ENCODE measurements around the gene PSMB5. TPM values are rescaled to one million over a fixed set of nuclear protein-coding genes. Genes with fewer than 3 reads are reported as not detected.
A peak's percentile ranks its signal among the peaks of the same experiment; 100 is the strongest.
"Not testable (repeated sequence)": the region's sequence is repeated elsewhere in the genome, so short reads cannot be mapped to it uniquely, and the experiment has no call there.

PSMB5 gene
- total RNA-seq, 1 donor from 2014 or later: 123 TPM

DNA sequence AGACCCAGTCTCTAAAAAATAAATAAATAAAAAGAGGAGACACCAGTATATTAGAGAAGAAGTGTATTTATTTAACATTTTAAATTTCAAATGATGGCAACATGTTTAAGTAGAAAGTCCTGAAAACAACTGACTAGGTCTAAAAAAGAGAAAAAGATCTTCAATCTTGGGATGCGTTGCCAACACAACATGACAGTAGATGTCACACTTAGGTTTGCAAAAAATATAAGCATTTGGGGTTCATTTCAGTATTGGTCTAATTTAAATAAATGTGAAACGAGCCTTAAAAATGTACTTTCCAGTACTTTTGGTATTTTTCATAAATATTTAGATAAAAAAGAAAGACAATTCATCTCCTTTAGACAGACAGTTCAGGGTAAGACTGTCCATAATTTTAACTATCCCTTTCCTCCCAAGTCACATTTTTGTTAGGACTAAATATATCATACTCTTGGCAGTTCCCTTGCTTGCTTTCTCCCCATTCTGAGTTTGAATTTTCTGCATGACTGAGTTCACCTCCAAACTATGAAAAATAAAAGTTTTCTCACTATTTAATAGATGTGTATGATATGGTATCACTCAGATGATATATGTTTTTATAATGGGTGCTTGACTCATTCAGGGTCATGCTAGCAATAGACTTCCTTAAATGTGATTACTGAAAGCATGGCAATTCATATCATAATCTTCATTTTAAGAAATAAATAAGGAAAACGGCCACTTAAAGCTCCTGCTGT, 29.1 kb downstream of the PSMB5 start:
- peaks cover 40% of the 10 kb centered on the region for H3K4me1 Mint-ChIP-seq
- no peak for DNase-seq (ENCODE audit: low spot score in 2 of 2, unreplicated experiment in 2 of 2)
- TF ChIP-seq, protein P1, sequence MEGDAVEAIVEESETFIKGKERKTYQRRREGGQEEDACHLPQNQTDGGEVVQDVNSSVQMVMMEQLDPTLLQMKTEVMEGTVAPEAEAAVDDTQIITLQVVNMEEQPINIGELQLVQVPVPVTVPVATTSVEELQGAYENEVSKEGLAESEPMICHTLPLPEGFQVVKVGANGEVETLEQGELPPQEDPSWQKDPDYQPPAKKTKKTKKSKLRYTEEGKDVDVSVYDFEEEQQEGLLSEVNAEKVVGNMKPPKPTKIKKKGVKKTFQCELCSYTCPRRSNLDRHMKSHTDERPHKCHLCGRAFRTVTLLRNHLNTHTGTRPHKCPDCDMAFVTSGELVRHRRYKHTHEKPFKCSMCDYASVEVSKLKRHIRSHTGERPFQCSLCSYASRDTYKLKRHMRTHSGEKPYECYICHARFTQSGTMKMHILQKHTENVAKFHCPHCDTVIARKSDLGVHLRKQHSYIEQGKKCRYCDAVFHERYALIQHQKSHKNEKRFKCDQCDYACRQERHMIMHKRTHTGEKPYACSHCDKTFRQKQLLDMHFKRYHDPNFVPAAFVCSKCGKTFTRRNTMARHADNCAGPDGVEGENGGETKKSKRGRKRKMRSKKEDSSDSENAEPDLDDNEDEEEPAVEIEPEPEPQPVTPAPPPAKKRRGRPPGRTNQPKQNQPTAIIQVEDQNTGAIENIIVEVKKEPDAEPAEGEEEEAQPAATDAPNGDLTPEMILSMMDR (IDR thresholded peaks at IDR 0.05; ENCODE audit: unreplicated experiment): no peak
- H3K9me3 Mint-ChIP-seq: no peaks in the 10 kb centered on the region
- H3K27me3 Mint-ChIP-seq (ENCODE audit: low read depth): no peaks in the 10 kb centered on the region
- H3K4me3 Mint-ChIP-seq: peak overlapping the region; percentile 93
- no peaks in the 10 kb centered on the region for H3K36me3 Mint-ChIP-seq
- peak overlapping the region; percentile 99 for H3K27ac Mint-ChIP-seq

DNA sequence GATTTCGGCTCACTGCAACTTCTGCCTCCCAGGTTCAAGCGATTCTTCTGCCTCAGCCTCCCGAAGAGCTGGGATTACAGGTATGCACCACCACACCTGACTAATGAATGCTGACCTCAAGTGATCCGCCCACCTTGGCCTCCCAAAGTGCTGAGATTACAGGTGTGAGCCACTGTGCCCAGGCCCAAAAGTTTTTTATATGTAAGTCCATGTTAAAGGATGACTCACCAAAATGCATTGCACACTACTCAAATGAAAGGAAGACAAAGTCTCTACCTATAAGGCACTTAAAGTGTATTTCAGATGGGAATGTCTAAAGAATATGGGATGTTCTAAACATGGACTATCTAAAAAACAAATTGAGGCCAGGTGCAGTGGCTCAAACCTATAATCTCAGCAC, 30.4 kb downstream of the PSMB5 start:
- H3K4me1 Mint-ChIP-seq: peaks cover 41% of the 10 kb centered on the region
- not testable (repeated sequence) for H3K27ac Mint-ChIP-seq; DNase-seq (ENCODE audit: low spot score in 2 of 2, unreplicated experiment in 2 of 2); H3K4me3 Mint-ChIP-seq; H3K36me3 Mint-ChIP-seq; H3K27me3 Mint-ChIP-seq (ENCODE audit: low read depth); H3K9me3 Mint-ChIP-seq

DNA sequence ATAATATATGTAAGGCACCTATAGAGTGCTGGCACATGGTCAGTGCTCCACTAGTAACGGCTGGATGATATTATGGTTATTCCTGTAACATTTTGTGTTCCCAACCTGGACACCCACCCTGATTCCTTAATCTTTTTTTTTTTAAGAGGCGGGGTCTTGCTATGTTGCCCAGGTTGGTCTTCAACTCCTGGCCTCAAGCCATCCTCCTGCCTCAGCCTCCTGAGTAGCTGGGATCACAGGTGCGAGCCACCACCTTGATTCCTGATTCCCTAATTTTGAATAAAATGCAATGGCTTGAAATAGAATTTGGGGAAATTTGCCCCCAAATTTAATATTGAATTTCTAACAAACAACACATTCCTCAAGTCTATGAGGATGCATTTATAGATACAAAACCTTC, 32.1 kb downstream of the PSMB5 start:
- H3K27me3 Mint-ChIP-seq (ENCODE audit: low read depth): no peaks in the 10 kb centered on the region
- H3K9me3 Mint-ChIP-seq: no peaks in the 10 kb centered on the region
- TF ChIP-seq, protein P1 (IDR thresholded peaks at IDR 0.05; ENCODE audit: unreplicated experiment): no peak
- no peak overlapping the region for H3K27ac Mint-ChIP-seq
- peaks cover 33% of the 10 kb centered on the region for H3K4me1 Mint-ChIP-seq
- DNase-seq (ENCODE audit: low spot score in 2 of 2, unreplicated experiment in 2 of 2): no peak
- no peak overlapping the region for H3K4me3 Mint-ChIP-seq
- no peaks in the 10 kb centered on the region for H3K36me3 Mint-ChIP-seq

DNA sequence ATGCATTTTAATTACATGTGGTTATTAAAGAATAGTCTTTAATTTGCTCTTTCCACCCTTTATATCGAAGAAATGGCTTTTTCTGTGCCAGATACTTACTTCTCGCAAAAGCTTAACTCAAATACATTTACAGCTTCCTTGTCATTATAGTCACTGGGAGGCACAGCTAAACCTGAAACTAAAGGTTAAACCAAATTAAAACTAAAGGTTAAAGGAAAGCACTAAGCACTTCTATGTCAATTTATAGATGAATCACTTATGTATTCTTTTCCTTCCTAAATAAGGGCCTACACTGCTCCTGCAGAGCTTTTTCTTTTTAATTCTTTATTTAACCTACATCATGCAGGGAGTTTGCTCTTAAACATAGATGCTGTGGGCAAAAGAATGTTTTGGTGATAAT, 33.8 kb downstream of the PSMB5 start:
- DNase-seq (ENCODE audit: low spot score in 2 of 2, unreplicated experiment in 2 of 2): no peak
- H3K4me3 Mint-ChIP-seq: no peak overlapping the region
- H3K4me1 Mint-ChIP-seq: peaks cover 21% of the 10 kb centered on the region
- H3K9me3 Mint-ChIP-seq: no peaks in the 10 kb centered on the region
- no peak overlapping the region for H3K27ac Mint-ChIP-seq
- TF ChIP-seq, protein P1 (IDR thresholded peaks at IDR 0.05; ENCODE audit: unreplicated experiment): no peak
- H3K36me3 Mint-ChIP-seq: no peaks in the 10 kb centered on the region
- H3K27me3 Mint-ChIP-seq (ENCODE audit: low read depth): no peaks in the 10 kb centered on the region

DNA sequence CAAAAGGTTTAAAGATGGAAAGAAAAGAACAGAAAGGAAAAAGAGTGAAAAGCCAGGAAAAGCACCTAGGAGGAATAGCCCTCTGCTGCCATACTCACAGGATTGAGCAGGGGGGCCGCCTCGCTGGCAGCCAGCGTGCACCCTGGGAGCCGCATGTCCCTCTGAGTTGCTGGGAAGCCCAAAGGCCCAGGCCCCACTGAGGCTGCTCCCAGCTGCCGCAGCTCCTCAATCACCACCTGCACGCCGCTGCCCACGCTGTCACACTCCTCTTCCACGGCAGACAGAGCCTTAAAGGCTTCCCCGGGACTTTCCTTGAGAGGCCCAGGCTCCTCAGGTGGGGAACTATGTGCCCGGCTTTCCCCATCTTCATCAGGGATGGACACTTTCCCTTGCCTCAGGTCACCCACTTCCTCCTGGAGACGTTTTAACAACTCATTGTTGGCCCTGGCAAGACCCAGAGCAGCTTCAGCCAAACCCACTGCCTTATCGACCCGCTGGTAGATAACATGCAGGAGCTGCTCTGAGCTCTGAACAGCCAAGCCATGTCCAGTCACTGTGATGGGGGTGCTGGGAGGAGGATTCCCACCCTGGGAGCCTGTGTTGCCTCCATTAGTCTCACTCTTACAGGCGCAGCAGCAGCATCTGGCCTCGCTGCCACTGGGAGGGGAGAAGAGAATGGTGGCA, 36.2 kb downstream of the PSMB5 start:
- H3K27ac Mint-ChIP-seq: no peak overlapping the region
- DNase-seq (ENCODE audit: low spot score in 2 of 2, unreplicated experiment in 2 of 2): no peak

More for the DNA sequence above, 36.2 kb downstream of the PSMB5 start:
- H3K36me3 Mint-ChIP-seq: no peaks in the 10 kb centered on the region
- no peaks in the 10 kb centered on the region for H3K27me3 Mint-ChIP-seq (ENCODE audit: low read depth)
- no peaks in the 10 kb centered on the region for H3K9me3 Mint-ChIP-seq
- no peak overlapping the region for H3K4me3 Mint-ChIP-seq
- TF ChIP-seq, protein P1 (IDR thresholded peaks at IDR 0.05; ENCODE audit: unreplicated experiment): no peak
- H3K4me1 Mint-ChIP-seq: peaks cover 21% of the 10 kb centered on the region
